WTC11 (cell line): ENCODE data around the gene ABR. TPM values are rescaled to one million over a fixed set of nuclear protein-coding genes. Genes with fewer than 3 reads are reported as not detected.

Source experiments
- ATAC-seq: fragments of 200-7000 bp; cut with Tn5 transposase; 2 replicates; pipeline ENCODE4 v1.10.0; 2021; ENCODE audit warnings: mild to moderate bottlenecking, moderate library complexity
- CTCF ChIA-PET: fragments of 300-600 bp; sonication (Branson Sonifier 250); formaldehyde crosslinking; loops from one replicate; lab custom pipeline; 2021; ENCODE audit warnings: antibody characterized with exemption; lab: Charles Lee
- POLR2A ChIA-PET: fragments of 350-600 bp; sonication (Branson Sonifier 250); formaldehyde crosslinking; loops from one replicate; lab custom pipeline; 2021; ENCODE audit warnings: antibody characterized with exemption; lab: Charles Lee
- DNase-seq: peaks from one replicate; pipeline ENCODE4 v3.0.0; 2021; ENCODE audit warnings: low spot score
- H3K27ac Mint-ChIP-seq: 2 replicates; pipeline ENCODE4 v1.8.0; 2021; ENCODE audit warnings: mixed read lengths
- H3K27me3 Mint-ChIP-seq: 2 replicates; pipeline ENCODE4 v1.8.0; 2021; ENCODE audit warnings: low read depth, mild to moderate bottlenecking, moderate library complexity, mixed read lengths
- H3K36me3 Mint-ChIP-seq: 2 replicates; pipeline ENCODE4 v1.8.0; 2021; ENCODE audit warnings: mixed read lengths
- H3K4me1 Mint-ChIP-seq: 2 replicates; pipeline ENCODE4 v1.8.0; 2022; ENCODE audit warnings: mixed read lengths
- H3K4me3 Mint-ChIP-seq: 2 replicates; pipeline ENCODE4 v1.8.0; 2021; ENCODE audit warnings: mild to moderate bottlenecking, moderate library complexity, mixed read lengths
- H3K9me3 Mint-ChIP-seq: 2 replicates; pipeline ENCODE4 v1.8.0; 2021; ENCODE audit warnings: mixed read lengths
- ATF1 ChIP-seq: sonication (generic); formaldehyde crosslinking; IDR thresholded peaks from 2 replicates; pipeline ENCODE4 v1.8.1; 2023; ENCODE audit warnings: mild to moderate bottlenecking, moderate library complexity, missing genetic modification reagents
- ATF6 ChIP-seq: sonication (generic); formaldehyde crosslinking; IDR thresholded peaks from 2 replicates; pipeline ENCODE4 v1.8.1; 2023; ENCODE audit warnings: mild to moderate bottlenecking, missing genetic modification reagents
- EMX1 ChIP-seq: fragments of 250-450 bp; sonication (Bioruptor Pico); IDR thresholded peaks from 2 replicates; pipeline ENCODE4 v1.8.0; 2021; ENCODE audit warnings: mild to moderate bottlenecking
- GABPB1 ChIP-seq: sonication (generic); formaldehyde crosslinking; IDR thresholded peaks from 2 replicates; pipeline ENCODE4 v1.8.1; 2023; ENCODE audit warnings: mild to moderate bottlenecking, missing genetic modification reagents
- GTF2I ChIP-seq: fragments of 250-450 bp; sonication (Bioruptor Pico); conservative IDR thresholded peaks from 2 replicates; pipeline ENCODE4 v1.4.0; 2021; ENCODE audit warnings: mild to moderate bottlenecking
- HMGA2 ChIP-seq: fragments of 250-450 bp; sonication (Bioruptor Pico); IDR thresholded peaks from 2 replicates; pipeline ENCODE4 v1.4.0; 2021; ENCODE audit warnings: mild to moderate bottlenecking, moderate library complexity
- KAT7 ChIP-seq: sonication (generic); formaldehyde crosslinking; IDR thresholded peaks from 2 replicates; pipeline ENCODE4 v1.8.1; 2023; ENCODE audit warnings: missing genetic modification reagents, mild to moderate bottlenecking, borderline replicate concordance
- MAX ChIP-seq: sonication (generic); formaldehyde crosslinking; IDR thresholded peaks from 2 replicates; pipeline ENCODE4 v1.8.0; 2022; ENCODE audit warnings: mild to moderate bottlenecking, missing genetic modification reagents
- MXD4 ChIP-seq: fragments of 250-450 bp; sonication (Bioruptor Pico); IDR thresholded peaks from 2 replicates; pipeline ENCODE4 v1.8.0; 2021; ENCODE audit warnings: mild to moderate bottlenecking, moderate library complexity, borderline replicate concordance
- MYBL2 ChIP-seq: sonication (generic); formaldehyde crosslinking; IDR thresholded peaks from 2 replicates; pipeline ENCODE4 v1.8.1; 2023; ENCODE audit warnings: mild to moderate bottlenecking, moderate library complexity, missing genetic modification reagents
- NFATC4 ChIP-seq: fragments of 250-450 bp; sonication (Bioruptor Pico); IDR thresholded peaks from 2 replicates; pipeline ENCODE4 v1.9.0; 2021; ENCODE audit warnings: mild to moderate bottlenecking
- PRRX2 ChIP-seq: fragments of 250-450 bp; sonication (Bioruptor Pico); IDR thresholded peaks from 2 replicates; pipeline ENCODE4 v1.8.0; 2021; ENCODE audit warnings: mild to moderate bottlenecking
- RELA ChIP-seq: sonication (generic); formaldehyde crosslinking; IDR thresholded peaks from 2 replicates; pipeline ENCODE4 v1.8.1; 2022; ENCODE audit warnings: missing genetic modification reagents, mild to moderate bottlenecking, borderline replicate concordance
- SMAD3 ChIP-seq: sonication (generic); formaldehyde crosslinking; IDR thresholded peaks from 2 replicates; pipeline ENCODE4 v1.8.0; 2022; ENCODE audit warnings: missing genetic modification reagents, mild to moderate bottlenecking, borderline replicate concordance
- SMAD4 ChIP-seq: sonication (generic); formaldehyde crosslinking; IDR thresholded peaks from 2 replicates; pipeline ENCODE4 v1.8.0; 2022; ENCODE audit warnings: mild to moderate bottlenecking, missing genetic modification reagents
- TEAD1 ChIP-seq: sonication (generic); formaldehyde crosslinking; IDR thresholded peaks from 2 replicates; pipeline ENCODE4 v1.8.0; 2022; ENCODE audit warnings: mild to moderate bottlenecking, missing genetic modification reagents
- TEAD4 ChIP-seq: sonication (generic); formaldehyde crosslinking; IDR thresholded peaks from 2 replicates; pipeline ENCODE4 v1.8.0; 2022; ENCODE audit warnings: mild to moderate bottlenecking, missing genetic modification reagents
- ZBTB21 ChIP-seq: sonication (generic); formaldehyde crosslinking; IDR thresholded peaks from 2 replicates; pipeline ENCODE4 v1.8.1; 2023; ENCODE audit warnings: mild to moderate bottlenecking, missing genetic modification reagents, borderline replicate concordance
- ZNF138 ChIP-seq: sonication (generic); formaldehyde crosslinking; conservative IDR thresholded peaks from 2 replicates; pipeline ENCODE4 v1.8.1; 2022; ENCODE audit warnings: mild to moderate bottlenecking, moderate library complexity, missing genetic modification reagents
- ZNF232 ChIP-seq: sonication (generic); formaldehyde crosslinking; IDR thresholded peaks from 2 replicates; pipeline ENCODE4 v1.8.0; 2022; ENCODE audit warnings: mild to moderate bottlenecking, missing genetic modification reagents
- ZNF263 ChIP-seq: sonication (generic); formaldehyde crosslinking; IDR thresholded peaks from 2 replicates; pipeline ENCODE4 v1.8.1; 2022; ENCODE audit warnings: low read depth, mild to moderate bottlenecking, moderate library complexity, missing genetic modification reagents
- total RNA-seq: library from RNA; stranded (reverse); gene quantifications from 3 replicates; pipeline ENCODE4 v1.2.3, GENCODE V29; 2021
- TF ChIP-seq, protein P1 (sequence below): fragments of 250-450 bp; sonication (Bioruptor Pico); IDR thresholded peaks from 2 replicates; pipeline ENCODE4 v2.1.2; 2022; ENCODE audit warnings: mild to moderate bottlenecking, moderate library complexity

Gene ABR
- total RNA-seq, 1 experiment from 2014 or later = 38.0 TPM

GRCh38 chr17:1174263-1174880 lies 5.4 kb downstream of the ABR start:
- ChIA-PET CTCF (interaction anchor here (1.0 to 3.5 kb wide), 4 partner anchors 13 to 116 kb away, joined by 3 to 21 read pairs (median 5); no protein-coding TSS in a partner anchor), POLR2A (no interaction called here)
- no peak overlapping the region for H3K27ac Mint-ChIP-seq
- TF ChIP-seq ZBTB21 (no peak), NFATC4 (CRISPR knock-in tag) (no peak), SMAD4 (CRISPR knock-in tag) (no peak)
- ATAC-seq (no peak), DNase-seq (no peak)
- H3K36me3 Mint-ChIP-seq = no peaks in the 10 kb centered on the region
- peaks cover 11% of the 10 kb centered on the region for H3K27me3 Mint-ChIP-seq
- peaks cover 6% of the 10 kb centered on the region; the same call in 1 of the 2 replicates for H3K4me1 Mint-ChIP-seq
- no peak overlapping the region for H3K4me3 Mint-ChIP-seq
- no peaks in the 10 kb centered on the region for H3K9me3 Mint-ChIP-seq

DNA sequence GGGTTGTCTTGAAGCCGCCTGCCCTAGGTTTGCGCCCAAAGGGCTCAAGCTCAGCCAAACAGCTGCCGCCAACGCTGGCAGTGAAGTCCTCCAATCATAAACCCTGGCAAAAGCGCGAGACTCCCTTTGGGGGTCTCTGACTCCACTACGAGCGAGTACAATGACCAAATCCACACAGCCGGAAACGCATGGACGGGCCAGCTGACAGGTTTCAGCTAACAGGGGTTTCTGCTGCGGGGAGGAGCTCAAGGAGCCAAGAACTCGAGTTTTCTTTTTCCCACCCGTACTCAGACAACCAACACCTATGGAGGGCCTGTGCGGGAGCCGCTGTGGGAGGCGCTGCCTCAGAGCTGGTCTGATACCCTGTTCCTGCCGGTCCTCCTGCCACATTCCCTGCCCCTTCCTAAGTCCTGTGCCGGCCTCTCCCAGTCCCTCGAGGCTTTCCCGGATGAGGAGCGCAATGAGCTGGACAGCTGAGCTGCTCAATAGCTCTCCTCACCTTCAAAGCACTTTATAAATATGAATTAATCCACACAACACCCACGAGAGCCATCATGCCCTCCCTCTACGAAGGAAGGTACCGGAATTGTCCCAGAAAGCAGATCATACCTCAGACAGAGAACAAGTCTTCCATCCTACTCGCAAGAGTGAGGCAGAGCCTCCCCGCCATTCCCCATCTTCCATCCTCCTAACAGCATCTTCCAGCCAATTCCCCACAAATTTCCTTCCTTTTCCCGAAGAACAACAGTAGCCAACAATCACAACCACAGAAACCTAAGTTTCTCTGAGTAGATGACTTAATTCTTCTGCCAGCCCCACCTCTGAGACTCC lies 6.1 kb downstream of the ABR start:
- TF ChIP-seq, protein P1, sequence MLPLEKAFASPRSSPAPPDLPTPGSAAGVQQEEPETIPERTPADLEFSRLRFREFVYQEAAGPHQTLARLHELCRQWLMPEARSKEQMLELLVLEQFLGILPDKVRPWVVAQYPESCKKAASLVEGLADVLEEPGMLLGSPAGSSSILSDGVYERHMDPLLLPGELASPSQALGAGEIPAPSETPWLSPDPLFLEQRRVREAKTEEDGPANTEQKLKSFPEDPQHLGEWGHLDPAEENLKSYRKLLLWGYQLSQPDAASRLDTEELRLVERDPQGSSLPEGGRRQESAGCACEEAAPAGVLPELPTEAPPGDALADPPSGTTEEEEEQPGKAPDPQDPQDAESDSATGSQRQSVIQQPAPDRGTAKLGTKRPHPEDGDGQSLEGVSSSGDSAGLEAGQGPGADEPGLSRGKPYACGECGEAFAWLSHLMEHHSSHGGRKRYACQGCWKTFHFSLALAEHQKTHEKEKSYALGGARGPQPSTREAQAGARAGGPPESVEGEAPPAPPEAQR (CRISPR knock-in tag) = no peak
- TF ChIP-seq MYBL2 (CRISPR knock-in tag) (no peak), ATF6 (CRISPR knock-in tag) (no peak), ZNF263 (CRISPR knock-in tag) (no peak), ZNF138 (CRISPR knock-in tag) (no peak), TEAD1 (CRISPR knock-in tag) (no peak), ZNF232 (CRISPR knock-in tag) (no peak), HMGA2 (no peak), GABPB1 (no peak), MXD4 (CRISPR knock-in tag) (no peak), ATF1 (CRISPR knock-in tag) (no peak), EMX1 (CRISPR knock-in tag) (no peak), RELA (CRISPR knock-in tag) (no peak), ZBTB21 (no peak), PRRX2 (CRISPR knock-in tag) (no peak), SMAD3 (CRISPR knock-in tag) (no peak), KAT7 (CRISPR knock-in tag) (no peak), GTF2I (CRISPR knock-in tag) (no peak), MAX (no peak), TEAD4 (CRISPR knock-in tag) (no peak)
- DNase-seq (no peak), ATAC-seq (no peak)
- ChIA-PET POLR2A (no interaction called here), CTCF (interaction anchor here (0.6 to 3.5 kb wide), 7 partner anchors 13 to 611 kb away, joined by 3 to 21 read pairs (median 5); no protein-coding TSS in a partner anchor)
- H3K4me1 Mint-ChIP-seq = peaks cover 6% of the 10 kb centered on the region; the same call in 1 of the 2 replicates
- no peak overlapping the region for H3K4me3 Mint-ChIP-seq
- no peak overlapping the region for H3K27ac Mint-ChIP-seq
- peaks cover 10% of the 10 kb centered on the region for H3K27me3 Mint-ChIP-seq
- H3K36me3 Mint-ChIP-seq = no peaks in the 10 kb centered on the region
- no peaks in the 10 kb centered on the region for H3K9me3 Mint-ChIP-seq
